GM20000 (cell line): ENCODE data around the gene CNOT6.
A peak's percentile ranks its signal among the peaks of the same experiment; 100 is the strongest.
"Not testable (repeated sequence)": the region's sequence is repeated elsewhere in the genome, so short reads cannot be mapped to it uniquely, and the experiment has no call there.

ENCODE experiments used
- DNase-seq: peaks from one replicate; pipeline ENCODE4 v3.0.0; 2012; ENCODE audit warnings: low spot score
- TF ChIP-seq, protein P1 (sequence below): IDR thresholded peaks from 2 replicates; pipeline ENCODE4 v1.5.1; 2012; ENCODE audit warnings: mild to moderate bottlenecking, control low read depth; ENCODE audit errors: extremely low read depth, missing control alignments

The CNOT6 gene

DNA sequence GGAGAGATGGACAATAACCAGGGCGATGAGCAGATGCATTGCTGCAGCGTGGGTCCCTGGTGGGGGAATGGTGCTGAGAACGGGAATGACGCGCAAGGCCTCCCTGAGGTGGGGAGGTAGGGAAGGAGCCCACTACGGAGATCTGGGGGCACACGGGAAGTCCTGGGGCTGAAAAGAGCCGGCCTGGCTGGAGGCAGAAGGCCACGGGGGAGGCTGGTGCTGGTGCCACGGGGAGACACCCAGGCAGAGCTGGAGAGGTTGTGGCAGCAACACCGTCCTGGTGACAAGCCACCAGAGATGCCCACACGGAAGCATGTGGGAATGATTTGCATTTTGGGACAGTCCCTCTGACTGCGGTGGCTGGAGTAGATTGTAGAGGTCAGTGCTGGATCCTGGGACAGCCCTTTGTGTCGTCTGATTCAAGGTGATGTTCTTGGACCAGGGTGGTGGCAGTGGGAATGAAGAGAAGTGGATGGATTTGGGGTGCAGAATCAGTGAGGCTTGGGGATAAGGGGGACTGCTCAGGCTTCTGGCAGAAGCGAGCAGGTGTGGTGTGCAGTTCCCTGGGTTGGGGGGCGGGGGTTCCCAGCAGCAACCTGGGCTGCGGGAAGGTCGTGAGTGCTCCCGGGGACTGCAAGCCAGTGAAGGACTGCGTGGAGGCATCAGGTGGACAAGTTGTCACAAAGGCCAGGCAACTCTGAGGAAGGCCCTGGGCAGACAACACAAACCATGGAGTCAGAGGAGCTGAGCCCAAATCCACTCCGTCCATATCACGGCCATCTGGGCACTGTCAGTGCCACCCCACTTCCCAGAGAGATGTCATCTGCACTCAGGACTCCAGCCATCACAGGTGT, 25.2 kb upstream of the CNOT6 start:
- DNase-seq, result no peak
- TF ChIP-seq, protein P1, sequence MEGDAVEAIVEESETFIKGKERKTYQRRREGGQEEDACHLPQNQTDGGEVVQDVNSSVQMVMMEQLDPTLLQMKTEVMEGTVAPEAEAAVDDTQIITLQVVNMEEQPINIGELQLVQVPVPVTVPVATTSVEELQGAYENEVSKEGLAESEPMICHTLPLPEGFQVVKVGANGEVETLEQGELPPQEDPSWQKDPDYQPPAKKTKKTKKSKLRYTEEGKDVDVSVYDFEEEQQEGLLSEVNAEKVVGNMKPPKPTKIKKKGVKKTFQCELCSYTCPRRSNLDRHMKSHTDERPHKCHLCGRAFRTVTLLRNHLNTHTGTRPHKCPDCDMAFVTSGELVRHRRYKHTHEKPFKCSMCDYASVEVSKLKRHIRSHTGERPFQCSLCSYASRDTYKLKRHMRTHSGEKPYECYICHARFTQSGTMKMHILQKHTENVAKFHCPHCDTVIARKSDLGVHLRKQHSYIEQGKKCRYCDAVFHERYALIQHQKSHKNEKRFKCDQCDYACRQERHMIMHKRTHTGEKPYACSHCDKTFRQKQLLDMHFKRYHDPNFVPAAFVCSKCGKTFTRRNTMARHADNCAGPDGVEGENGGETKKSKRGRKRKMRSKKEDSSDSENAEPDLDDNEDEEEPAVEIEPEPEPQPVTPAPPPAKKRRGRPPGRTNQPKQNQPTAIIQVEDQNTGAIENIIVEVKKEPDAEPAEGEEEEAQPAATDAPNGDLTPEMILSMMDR, result no peak

DNA sequence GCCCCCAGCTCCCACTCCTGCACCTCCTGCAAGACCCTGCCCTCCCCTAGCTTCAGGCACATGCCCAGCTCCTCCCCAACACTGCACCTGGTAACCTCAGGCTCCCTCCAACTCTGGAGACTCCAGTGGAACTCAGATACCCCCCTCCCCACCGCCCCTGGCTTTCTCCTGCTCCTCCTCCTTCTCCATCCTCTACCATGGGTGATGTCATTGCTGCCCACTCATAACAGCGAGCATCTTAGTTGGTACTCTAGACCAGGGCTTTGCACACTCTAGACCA, 24.7 kb upstream of the CNOT6 start:
- TF ChIP-seq, protein P1, result no peak
- DNase-seq, result no peak

DNA sequence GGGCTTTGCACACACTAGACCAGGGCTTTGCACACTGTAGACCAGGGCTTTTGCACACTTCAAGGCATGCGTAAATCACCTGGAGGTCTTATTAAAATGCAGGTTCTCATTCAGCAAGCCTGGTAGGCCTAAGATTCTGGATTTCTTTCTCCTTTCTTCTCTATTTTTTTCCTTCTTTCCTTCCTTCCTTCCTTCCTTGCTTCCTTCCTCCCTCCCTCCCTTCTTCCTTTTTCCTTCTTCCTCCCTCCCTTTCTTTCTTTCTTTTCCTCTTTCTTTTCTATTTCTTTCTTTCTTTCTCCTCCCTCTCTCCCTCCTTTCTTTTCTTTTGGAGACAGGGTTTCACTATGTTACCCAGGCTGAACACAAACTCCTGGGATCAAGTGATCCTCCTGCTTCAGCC, 24.3 kb upstream of the CNOT6 start:
- TF ChIP-seq, protein P1, result no peak
- DNase-seq, result no peak

DNA sequence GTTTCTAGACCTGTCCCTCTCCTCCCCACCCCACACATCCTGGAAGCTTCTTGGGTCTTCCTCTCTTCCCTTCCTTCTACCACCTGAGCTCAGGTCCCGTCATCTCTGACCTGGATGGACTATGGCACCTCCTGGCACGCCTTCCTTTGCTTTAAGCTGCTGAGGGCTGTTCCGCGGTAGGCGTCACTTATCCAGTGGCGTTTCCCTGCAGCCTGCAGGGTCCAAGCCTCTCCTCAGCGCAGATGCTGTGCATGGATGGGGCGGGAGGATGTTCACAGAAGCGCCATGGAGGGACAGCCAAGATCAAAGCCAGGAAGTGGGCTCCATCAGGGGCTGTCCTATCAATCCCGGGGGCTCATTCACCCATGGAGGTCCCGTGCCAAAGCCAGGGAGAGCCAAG, 23.8 kb upstream of the CNOT6 start:
- TF ChIP-seq, protein P1, result no peak
- DNase-seq, result no peak

DNA sequence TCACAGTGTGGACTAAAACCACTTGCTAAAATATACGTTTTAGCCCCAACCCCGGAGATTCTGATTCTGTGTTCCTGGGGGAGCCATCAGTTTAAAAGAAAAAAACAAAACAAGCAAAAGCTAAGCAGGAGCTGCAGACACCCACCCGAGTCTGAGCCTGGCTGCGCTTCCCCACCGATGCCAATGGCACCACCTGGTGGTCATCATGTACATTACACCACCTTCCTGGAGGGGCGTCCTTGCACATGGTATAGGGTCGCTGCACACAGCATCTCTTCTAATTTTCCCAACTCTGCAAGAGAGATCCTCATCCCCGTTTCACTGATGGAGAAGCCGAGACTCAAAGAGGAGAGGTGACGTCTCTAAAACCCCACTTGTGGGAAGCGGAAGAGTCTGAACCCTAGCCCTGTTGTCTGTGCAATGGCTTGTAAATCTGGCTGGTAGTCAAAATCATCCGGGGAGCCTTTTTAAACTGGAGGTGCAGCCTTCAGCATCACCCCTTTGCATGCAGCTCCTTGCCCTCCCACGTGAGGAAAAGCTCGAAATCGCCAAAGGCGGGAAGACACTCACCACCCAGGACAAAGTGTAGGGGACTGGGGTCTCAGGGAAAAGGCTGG, 23.1 kb upstream of the CNOT6 start:
- TF ChIP-seq, protein P1, result peak; percentile 75
- peak; percentile 79 for DNase-seq

DNA sequence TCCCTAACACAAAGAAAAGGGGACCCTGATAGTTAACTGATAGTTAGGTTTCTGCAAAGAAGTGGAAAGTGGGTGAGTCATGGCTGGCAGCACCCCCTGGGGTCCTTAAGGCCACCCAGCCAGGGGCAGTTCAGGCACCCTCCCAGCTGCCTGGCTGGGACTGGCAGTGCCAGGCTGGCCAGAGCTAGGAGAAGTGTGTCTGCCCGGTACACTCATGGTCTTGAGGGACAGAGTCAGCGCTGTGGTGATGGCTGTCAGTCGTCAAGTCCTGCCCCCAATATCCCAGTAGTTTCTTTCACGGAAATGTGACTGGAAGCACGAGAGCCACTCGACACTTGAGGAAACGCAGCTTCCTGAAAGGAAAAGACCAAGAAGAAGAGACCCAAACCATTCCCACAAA, 22.3 kb upstream of the CNOT6 start:
- TF ChIP-seq, protein P1, result no peak
- no peak for DNase-seq

DNA sequence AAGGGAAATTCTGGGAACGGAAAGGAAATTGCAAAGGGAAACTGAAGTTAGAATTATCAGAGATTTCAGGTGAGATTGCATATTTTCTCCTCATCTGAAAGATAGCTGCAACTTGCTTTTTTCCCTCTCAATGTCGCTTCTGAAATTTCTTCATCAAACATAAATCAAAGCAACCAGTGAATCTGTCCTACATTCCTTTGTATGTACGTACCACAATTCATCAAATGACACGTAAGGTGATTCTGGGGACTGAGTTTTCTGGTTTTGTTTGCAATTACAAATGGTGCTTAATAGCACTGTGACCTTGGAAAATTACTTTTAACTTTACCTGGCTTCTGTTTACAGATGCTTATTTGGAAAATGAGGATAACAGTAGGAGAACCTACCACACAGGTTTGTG, 21.9 kb upstream of the CNOT6 start:
- TF ChIP-seq, protein P1, result no peak
- no peak for DNase-seq

DNA sequence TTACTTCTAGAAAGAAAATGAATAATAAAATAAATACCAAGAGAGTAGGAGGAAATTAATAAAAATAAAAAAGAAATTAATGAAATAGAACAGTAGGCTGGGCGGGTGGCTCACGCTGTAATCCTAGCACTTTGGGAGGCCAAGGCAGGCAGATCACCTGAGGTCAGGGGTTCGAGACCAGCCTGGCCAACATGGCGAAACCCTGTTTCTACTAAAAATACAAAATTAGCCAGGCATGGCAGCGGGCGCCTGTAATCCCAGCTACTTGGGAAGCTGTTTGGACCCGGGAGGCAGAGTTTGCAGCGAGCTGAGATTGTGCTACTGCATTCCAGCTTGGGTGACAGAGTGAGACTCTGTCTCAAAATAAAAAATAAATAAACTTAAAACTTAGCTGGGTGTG, 20.8 kb upstream of the CNOT6 start:
- DNase-seq, result not testable (repeated sequence)
